Measurements from ENCODE around the gene RAB6A.

Gene RAB6A

DNA sequence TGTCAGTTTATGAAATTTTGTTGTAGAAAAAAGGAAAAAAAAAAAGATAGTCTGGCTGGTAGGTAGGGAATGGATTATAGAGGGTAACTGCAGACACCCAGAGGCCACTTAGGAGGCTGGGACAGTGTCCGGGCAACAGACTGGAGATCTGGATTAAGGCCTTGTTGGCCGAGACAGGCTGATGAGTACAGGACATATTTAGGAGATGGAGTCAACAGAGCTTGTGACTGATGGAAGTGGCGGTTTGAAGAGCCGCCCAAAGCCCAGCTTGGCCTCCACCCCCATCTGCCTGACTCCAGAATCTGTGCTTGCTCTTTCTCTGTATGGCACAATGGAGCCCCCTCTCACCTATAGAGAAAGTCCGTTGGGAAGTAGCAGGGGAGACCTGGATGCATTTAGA lies 106.9 kb downstream of the RAB6A start:
- no peak for DNase-seq (ENCODE audit: low read depth in 2 of 2)

DNA sequence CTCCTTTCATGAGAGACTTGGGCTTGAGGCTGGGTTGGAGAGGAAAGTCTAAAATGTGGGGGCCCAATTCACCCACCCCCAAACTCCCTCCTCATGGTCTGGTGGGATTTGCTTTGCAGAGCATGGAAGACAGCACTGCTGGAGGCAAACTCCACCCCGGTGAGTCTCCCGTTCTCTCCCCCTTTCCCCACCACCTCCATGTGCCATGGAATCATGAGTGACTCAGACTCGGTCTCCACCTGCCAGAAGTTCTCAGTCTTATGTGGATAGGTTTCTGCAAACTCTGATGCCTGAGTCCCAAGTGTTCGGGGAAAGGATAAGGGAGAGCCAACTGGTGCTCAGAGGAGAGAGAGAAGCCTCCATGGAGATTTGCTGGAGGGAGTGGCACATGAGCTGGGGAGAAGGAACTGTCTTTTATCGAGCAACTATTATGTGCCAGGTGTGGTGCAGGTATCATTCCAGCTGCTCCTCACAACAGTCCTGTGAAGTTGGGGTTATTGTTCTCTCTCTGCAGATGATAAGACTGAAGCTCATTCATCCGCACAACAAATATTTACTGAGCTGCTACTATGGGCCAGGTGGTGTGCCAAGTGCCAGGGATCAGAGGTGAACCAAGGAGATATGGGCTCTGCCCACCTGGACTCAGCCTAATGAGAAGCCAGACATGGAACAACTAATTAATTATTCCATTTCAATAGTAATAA lies 107.9 kb downstream of the RAB6A start:
- no peak for DNase-seq (ENCODE audit: low read depth in 2 of 2)

DNA sequence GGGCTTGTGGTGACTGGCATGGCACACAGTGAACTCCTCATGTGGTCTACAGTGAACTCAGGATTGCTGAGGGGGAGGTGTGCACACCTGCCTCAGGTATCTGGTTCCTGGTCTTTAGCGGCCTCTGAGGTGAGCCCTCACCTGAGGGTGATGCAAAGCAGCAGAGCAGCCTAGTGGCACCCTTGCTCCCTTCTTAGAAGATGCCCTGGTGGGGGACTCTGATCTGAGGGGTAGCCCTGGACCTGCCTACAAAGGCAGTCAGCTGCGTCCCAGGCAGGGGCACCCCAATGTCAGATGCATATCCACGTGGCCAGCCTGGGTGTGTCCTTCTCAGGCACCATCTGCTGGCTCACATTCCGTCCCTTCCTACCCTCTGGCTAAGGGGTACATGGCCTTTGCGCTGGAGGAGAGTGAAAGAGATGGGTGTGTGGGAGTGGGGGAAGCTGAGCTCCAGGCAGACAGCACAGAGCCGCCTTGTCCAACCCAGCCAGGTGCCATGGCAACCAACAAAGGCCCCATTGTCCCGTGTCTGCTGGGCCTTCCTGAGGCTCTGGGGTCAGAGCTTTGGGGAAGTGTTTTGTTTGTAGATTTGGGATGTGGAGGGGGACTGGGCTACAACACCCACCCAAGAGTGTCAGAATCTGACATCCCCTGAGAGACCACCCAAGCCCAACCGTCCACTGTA lies 108.7 kb downstream of the RAB6A start:
- DNase-seq (ENCODE audit: low read depth in 2 of 2), result no peak

DNA sequence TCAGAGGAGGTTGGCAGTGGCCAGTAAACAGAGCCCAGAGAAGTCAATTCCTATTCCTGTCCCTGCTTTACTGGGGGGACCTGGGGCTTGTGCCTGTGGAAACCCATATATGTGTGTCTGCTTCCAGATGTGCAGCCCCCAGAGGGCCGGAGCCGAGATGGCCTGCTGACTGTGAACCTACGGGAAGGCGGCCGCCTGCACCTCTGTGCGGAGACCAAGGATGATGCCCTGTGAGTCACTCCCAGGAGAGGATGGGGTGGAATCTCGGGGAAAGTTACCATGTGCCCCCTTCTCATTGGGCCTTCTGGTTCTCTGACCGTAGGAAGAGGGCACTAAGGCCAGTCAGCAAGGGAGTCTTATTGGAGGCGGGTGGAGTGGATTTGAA lies 109.2 kb downstream of the RAB6A start:
- no peak for DNase-seq (ENCODE audit: low read depth in 2 of 2)

DNA sequence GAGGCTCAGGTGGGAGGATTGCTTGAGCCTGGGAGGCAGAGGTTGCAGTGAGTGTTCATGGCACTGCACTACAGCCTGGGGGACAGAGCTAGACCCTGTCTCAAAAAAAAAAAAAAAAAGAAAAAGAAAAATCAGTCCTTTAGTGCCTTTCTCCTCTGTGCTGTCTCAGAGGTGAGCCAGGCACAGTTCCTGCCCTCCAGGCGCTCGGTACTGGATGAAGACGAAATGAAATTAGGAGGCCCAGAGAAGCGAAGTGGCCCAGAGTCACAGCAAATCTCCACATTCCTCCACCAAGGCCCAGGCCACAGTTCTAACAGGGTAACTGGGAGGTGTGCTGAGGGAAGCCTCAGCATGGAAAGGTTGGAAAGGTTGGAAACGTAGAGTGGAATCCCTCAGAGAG lies 109.6 kb downstream of the RAB6A start:
- no peak for DNase-seq (ENCODE audit: low read depth in 2 of 2)

DNA sequence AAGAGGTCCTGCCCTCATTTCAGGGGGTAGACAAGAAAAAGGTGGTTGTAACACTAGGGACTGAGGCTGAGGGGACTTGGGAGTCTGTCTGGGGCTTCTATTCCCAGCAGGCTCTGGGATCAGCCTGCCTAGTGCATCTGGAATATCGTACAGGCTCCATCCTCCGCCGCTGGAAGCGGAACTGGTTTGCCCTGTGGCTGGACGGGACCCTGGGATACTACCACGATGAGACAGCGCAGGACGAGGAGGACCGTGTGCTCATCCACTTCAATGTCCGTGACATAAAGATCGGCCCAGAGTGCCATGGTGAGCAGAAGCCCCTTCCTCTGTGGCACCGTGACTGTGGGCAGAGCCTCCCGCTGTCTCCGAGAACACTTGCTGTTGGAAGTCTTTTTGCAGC lies 110.5 kb downstream of the RAB6A start:
- no peak for DNase-seq (ENCODE audit: low read depth in 2 of 2)

DNA sequence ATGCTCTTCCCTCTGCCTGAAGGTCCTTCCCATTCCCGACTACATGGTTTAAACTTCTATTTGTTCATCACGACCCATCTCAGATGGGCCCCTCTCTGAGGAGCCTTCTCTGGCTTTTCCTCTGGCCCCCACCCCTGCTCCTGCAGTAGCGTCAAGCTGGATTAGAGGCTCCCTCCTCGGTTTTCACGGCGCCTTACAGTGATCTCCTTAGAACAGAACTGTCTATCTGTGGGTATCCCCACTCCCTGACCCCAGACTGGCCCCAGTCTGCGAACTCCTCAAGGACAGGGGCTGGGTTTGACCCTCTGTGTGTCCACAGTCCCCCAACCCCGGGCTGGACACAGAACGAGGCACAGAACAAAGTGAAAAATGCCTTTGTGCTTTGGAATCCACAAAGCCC lies 111.7 kb downstream of the RAB6A start:
- no peak for DNase-seq (ENCODE audit: low read depth in 2 of 2)

DNA sequence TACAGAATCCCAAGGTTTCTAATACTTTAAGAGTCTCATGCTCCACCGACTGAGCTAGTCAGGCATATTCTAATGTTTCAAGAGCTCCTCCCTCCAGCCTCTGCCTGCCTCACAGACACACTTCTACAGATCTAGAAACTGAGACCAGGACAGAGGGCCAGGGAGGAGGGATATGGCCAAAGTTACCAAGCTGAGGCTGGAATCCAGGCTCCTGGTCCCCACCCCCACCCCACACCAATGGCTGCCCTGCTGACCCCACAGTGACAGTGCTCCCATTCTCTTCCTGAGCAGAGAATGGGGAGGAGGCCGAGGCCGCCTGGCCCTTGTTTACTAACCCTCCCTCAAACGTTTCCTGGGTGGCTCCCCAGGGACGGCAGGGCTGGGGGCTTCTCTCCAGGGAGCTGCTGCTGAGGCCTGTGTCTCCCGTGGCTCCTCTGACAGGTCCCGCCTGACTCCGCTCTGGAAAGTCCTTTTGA lies 112.3 kb downstream of the RAB6A start:
- no peak for DNase-seq (ENCODE audit: low read depth in 2 of 2)

DNA sequence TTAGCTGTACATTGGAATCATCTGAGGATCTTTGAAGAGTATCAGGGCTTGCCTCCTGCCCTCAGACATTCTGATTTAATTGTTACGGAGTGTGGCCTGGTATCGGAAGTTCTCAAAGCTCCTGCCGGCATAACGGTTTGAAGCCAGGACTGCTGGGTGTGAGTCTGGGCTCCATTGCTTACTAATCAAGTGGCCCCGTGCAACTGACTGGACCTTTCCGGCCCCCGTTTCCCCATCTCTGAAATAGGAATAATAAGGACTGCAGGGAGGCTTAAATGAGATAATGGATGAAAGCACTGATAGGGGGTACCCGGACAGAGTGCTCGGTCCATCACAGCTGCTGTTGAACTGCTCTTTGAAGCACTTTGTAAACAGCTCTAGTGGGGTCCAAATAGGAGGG lies 112.8 kb downstream of the RAB6A start:
- no peak for DNase-seq (ENCODE audit: low read depth in 2 of 2)

DNA sequence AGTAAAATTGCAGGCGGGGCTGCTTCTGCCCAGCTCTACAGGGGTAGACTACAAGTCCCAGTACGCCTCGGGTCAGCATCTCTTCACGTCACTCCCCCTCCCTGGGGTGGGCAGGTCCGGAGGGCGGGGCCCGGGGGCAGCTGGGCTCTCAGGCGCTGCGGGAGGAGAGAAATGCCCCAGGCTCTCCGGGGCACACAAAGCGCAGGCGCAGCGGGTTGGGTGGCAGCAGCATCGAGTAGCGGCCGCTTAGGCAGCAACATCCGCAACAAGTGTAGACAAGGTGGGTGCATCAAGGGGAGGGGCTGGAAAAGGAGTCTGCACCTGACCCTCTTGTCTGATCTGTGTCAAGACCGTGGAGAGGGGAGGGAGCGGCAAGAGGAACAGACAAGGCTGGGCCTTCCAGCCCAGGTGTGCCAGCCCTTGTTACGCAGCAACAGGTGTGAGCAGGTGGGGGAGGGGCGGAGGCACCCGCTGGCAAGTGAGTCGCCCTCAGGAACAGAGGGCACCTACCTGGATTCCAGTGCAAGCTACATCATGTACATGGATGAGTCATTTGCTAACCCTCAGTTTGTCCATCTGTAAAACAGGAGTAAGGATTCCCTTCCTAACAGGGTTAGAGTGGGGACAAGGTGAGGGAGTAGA lies 113.3 kb downstream of the RAB6A start:
- peak; percentile 81 to 88 for DNase-seq (ENCODE audit: low read depth in 2 of 2)

DNA sequence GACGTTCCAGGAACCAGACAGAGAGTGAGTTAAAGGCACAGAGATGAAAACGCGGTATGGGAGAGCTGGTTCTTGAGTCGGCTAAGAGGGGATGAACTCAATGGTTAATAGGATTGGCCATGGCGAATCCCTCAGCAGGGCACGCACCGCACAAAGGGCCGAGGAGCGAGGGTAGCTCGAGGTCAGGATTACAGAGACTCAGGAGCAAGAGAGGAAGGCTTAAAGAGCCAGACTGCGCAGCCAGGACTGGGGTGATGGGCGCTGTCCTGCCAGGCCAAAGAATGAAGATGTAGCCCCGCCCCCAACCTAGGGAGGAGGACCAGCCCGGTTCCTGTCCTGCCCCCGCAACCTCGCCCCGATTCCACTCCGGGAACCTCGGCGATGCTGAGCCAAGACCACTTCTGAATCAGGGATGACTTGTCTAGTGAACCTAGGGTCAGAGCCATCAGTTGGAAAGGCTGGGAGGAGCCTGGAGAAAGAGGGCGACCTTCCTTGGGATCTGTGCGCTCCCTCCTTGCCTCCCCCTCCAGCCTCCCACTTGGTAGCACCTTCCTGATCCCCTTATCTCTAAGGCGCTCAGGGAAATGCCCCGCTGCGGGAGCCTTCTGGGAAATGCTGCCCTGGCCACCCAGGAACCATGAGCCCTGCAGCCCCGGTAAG lies 114.8 kb downstream of the RAB6A start, which contains the start of gene PLEKHB1:
Gene PLEKHB1, plus strand, starts transcription at position 610 of the 660 bp plus-strand sequence. Its CDS starts 28 bp downstream, at position 638.
- no peak for DNase-seq (ENCODE audit: low read depth in 2 of 2)

DNA sequence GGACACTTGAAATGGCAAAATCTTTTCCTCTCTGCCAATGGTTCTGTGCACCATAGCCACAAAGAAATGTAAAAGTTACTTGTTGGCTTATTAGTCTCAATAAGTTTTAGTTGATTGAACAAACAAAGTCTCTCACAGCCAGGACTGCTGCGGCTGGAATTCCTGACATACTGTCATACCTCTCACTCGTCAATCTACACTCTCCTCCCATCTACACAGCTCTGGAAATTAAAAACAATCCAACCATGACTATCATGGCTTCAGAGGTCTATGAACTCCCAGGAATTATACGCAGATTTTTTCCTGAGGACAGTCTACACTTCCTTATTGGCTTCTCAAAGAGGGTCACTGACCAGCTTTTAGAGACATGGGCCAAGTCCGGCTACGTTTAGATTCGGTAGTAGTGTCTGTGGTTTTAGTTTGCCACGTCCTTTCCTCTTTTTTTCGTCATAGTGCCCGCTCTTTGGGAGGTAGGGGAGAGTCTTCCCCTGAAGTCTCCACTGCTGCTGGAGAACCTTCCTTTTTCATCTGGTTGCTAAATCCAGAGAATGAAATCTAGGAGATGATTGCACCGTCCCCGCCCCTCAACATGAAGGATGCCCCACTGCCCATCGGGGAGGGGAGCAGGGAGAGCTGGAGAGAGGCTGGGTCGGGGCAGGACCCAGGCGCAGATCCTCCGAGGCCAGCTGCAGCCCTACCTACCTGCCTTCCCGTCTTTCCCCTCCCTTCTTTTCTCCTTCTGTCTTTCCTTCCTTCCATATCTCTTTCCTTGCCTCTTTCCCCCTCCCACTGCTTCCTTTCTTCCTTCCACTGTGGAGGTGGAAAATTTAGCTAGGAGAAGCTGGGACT lies 115.5 kb downstream of the RAB6A start:
- DNase-seq (ENCODE audit: low read depth in 2 of 2), result no peak

DNA sequence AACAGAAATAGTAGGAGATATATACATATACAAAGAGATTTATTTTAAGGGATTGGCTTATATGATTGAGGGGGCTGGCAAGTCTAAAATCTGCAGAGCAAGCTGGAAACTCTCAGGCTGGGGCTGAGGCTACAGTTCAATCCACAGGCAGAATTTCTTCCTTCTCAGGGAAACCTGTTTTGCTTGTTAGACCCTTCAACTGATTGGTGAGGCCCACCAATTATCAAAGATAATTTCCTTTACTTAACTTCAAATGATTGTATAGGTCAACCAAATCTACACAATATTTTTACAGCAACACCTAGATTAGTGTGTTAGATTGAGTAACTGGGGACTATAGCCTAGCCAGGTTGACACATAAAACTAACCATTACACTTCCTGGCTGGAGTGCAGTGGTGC lies 119.2 kb downstream of the RAB6A start:
- no peak for DNase-seq (ENCODE audit: low read depth in 2 of 2)

DNA sequence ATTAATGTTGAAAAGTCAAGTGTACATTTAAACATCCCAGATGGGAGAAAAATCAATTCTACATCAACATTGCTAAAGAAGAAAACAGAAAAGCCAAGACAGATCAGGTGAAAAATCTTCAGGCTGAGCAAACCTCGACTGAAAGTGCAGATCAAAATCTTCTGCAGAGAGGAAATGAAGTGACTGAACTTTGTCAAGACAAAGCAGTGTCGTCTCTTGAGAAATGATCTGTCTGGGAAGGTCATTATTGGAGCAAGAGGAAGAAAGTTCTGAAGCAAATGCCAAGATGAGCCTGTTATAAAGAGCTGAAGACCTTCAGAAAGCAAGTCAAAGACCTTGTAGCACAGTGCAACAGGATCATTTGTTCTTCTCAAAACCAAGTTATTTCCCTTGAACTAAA lies 120.3 kb downstream of the RAB6A start:
- DNase-seq (ENCODE audit: low read depth in 2 of 2), result no peak

DNA sequence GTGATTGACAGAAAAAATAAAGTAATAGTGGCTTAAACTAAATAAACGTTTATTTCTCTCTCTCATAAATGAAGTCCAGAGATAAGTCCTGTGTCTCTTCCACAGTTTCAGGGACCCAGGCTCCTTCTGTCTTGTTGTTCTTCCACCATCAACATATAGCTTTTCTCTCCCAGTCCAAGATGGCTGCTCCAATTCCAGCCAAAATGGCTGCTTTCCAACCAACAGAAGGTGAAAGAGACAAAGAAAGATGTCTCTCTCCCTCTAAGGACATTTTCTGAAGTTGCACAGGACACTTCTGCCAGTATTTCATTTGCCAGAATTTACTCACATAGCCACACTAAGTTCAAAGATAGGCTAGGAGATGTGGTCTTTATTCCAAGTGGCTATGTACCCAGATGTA lies 123.9 kb downstream of the RAB6A start:
- no peak for DNase-seq (ENCODE audit: low read depth in 2 of 2)

DNA sequence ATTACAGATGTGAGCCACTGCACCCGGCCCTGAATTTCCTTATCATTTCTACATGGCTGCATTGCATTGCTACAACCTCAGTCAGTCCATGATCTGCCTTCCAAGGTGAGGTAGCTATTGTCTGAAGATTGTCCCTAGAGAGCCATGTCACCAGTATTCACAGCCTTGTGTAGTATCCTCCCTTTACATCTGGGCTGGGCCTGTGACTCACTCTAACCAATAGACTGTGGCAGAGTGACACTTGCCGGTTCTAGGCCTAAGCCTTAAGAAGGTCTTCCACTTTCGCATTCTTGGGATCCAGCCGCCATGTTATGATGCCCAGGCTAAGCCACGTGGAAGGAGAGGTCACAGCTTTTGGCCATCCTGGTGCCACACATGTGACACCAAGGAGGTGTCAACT lies 124.6 kb downstream of the RAB6A start:
- DNase-seq (ENCODE audit: low read depth in 2 of 2), result no peak

DNA sequence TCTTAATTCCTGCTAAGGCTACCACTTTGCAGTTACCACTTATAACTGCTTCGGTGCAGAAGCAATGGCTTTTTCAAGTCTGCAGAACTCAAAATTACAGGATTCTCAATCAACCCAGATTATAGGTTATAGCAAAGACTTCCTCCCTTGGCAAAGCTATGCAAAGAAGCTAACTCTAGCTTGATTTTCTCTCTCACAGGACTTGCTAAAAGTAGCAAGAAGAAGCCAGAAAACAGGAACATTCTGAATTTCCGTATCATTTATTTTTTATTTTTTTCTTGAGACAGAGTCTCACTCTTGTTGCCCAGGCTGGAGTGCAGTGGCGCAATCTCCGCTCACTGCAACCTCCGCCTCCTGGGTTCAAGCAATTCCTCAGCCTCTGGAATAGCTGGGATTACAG lies 125.2 kb downstream of the RAB6A start:
- no peak for DNase-seq (ENCODE audit: low read depth in 2 of 2)

DNA sequence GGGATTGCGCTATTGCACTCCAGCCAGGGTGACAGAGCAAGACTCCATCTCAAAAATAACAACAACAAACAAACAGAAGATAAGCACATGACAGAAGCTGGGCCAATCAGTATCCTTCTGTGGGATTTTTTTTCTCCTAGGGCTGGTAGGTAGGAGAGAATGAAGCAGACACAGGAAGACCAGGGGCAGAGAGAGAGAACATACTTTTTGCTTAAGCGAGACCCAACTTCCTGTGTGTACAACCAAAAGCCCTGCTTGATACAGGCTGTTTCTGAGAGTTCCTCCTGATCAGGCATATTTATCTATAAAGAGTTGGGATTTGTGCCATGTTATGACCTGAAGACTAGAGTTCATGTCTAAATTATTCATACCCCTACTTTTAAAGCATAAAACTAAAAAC lies 126.9 kb downstream of the RAB6A start:
- DNase-seq (ENCODE audit: low read depth in 2 of 2), result no peak

DNA sequence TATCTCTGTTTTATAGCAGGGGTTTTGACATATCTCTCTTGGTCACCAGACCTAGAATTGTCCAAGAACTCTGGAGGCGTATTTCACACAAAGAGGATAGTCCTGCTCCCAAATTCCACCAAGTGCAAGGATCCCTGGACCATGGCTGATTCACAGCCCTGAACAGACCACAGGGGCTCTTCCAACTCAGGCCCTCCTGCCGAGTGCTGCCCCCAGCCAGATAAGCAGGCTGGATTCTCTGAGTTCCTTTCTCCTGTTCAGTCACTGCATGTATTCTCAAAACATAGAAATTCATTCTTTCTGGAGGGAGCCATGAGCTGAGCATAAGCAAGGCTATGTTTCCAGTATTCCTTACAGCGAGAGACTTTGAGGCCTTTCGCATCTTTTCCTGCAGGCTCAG lies 127.9 kb downstream of the RAB6A start:
- no peak for DNase-seq (ENCODE audit: low read depth in 2 of 2)

DNA sequence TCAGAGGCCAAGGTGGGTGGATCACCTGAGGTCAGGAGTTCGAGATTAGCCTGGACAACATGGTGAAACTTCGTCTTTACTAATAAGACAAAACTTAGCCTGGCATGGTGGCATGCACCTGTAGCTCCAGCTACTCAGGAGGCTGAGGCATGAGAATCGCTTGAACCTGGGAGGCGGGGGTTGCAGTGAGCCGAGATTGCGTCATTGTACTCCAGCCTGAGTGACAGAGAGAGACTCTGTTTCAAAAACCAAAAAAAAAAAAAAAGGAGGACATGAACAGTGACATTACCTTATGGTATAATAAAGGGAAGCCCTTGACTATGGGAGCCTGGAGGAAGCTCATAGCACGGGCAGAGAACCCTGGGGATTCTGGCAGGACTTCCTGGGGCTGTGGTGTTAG lies 131.0 kb downstream of the RAB6A start:
- no peak for DNase-seq (ENCODE audit: low read depth in 2 of 2)

DNA sequence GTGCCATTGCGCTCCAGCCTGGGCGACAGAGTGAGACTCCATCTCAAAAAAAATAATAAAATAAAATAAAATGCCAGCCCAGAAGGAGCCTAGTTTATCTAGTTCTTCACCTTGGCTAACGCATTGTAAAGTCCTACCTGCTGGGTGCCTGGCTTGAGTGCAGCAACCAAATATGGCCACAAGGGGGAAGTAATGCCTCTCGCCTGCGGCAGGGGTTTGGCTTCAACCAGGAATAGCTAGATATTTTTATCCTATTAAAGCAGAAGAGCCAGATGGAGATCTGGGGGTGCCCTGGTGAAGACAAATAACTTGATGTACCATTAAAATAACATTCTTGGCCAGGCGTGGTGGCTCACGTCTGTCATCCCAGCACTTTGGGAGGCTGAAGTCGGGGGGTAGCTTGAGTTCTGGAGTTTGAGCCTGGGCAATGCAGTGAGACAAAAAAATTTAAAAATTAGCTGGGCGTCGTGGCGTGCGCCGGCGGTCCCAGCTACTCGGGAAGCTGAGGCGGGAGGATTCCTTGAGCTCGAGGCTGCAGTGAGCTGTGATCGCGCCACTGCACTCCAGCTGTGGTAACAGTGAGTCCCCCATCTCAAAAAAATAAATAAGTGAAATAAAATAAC lies 135.1 kb downstream of the RAB6A start:
- DNase-seq (ENCODE audit: low read depth in 2 of 2), result peak; percentile 44 to 56
